ENCODE data around the gene CCL4.

Gene CCL4

DNA sequence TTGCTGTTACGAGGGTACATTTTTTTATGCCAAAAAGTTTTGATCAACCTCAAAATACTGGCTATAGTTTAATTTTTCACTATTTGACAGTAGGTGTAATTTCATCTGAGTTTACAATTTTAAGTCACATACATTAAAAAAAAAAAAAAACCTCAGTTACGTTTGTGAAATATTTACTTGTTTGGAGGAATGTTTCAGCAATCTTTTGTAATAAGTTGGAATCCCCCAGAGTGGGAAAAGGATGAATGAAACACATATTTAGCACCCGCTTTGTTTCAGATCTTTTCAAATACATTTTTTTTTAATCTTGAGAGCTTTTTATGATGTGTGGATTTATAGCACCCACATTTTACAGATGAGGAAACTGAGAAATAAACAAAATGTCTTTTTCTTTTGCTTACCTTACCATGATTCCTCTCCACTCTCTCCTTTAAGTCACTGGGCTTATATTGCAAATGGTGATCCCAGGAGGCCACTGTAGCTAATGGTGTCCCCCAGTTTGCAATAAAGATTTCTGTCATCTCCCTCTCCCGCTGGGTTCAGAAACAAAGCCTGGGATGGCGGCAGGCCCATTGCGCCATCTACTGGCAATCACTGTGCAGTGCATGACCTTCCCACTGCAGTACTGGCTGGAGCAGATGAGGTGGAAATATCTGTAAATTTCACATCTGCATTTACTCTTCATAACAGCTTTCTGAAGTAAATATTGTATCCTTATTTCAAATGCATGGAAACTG, 45.1 kb downstream of the CCL4 start:
- peak in 1 of 2 experiments; percentile 38 for DNase-seq

DNA sequence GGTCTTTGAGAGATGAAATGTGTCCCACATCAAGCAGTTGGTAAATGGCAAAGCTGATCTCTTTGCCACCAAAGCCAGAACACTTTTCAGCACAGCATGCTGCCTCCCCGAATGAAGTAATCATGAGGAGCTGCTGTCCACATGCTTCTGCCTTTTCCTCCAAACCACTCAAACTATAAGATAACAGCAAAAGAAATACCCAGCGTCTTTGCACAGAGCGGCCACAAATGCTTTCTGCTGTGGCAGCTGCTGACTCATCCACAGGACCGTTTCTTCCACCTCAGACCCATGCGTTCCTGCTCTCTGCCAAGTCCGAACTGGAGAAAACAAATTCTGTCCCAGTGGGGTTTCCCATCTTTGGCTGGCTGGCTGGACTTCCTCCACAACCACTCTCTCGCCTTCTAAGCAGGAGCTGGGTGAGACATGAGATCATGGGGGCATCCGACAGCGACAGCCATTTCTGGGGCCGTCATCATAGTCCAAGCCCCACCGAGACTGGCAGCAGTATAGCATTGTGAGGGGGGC, 45.7 kb downstream of the CCL4 start:
- DNase-seq: no peak

DNA sequence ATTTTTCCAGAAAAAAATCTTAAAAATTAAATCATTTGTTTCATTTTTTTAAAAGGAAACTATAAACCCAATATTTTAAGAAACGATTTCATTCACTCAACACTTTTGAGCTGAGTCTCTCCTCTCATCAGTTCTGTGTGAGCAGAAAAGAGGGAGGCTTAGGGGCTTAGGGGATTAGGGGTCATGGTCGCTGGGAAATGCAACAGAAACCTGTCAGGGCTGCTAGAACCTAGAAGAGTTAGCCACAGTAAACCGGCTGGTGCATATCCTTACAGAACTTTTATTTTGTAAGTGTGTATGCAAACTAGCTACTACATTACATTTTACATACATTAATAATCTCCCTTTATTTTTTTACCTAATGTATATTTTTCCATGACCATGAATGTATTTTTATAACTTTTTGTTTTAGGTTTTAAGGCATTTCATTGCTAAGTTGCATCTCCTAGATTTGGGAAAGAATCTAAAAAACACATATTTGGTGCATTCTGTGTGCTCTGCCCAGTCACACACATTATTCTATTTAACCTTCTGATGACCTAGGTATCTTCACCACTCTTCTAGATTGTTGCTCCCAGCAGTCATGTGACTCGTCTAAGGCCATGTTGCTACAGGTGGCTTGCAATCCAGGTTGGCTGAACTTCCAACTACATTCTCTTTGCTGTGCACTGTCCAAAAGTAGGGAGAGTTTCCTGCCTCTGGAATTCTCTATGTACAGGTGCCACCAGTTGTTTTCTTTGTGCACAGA, 48.4 kb downstream of the CCL4 start:
- no peak for DNase-seq

DNA sequence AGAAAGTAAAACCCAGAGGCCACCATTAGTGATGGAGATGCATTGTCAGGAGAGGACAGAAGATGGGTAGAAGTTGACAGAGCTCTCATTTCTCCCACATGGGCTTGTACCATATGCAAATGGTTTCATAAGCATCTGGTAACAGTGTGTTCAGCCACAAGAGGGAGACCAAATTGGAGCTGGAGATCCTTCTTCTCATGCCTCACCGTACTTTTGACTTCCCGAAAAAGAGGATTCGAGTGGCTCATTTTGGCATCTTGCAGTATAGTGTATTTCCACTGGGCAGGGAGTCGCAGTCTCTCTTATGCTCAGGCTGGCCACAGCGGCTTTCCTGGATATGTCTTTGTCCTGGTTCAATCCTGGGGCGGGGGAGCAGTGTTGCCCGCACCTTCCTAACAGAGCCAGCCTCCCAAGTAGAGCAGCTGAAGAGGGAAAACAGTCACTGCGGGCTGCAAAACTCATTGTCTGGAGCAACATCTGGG, 49.1 kb downstream of the CCL4 start:
- no peak for DNase-seq

DNA sequence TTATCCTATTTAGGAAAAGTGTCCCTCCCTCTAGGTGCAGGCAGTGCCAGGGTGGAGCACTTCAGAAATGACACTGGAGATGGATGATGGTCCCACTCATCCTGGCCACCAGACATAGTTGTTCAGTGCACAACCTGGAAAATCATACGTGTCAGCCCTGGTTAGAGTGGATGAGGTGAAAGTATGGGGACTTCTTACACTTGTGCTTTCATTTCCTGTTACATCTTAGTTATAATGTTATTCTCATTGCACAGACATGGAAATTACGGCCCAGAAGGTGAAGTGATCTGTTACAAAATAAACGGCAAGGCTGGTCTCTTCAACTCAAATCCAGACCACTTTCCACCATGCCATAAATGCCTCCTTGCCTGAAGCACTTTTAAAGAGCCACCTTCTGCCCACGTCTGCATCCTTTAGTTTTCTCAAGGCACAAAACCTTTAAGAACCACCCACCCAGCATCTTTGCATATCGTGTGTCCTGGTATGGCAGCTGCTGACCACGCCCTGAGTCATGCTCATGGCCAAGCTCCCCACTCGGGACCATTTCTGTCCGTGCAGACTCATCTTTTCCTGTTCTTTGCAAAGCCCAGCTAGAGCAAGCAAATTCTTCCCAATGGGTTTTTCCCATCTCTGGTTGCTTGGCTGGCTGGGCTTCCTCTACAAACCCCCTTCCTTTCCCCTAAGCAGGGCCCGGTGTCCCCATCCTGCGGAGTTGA, 50.4 kb downstream of the CCL4 start:
- no peak for DNase-seq
